Astrocyte (in vitro differentiated cells and primary cell): ENCODE measurements around the gene MCOLN1.

ENCODE experiments used
- CTCF ChIP-seq: IDR thresholded peaks from 2 replicates; pipeline ENCODE4 v1.5.1; 2011; ENCODE audit warnings: low read depth, mild to moderate bottlenecking, inconsistent platforms, low read length, moderate library complexity; ENCODE audit not compliant: insufficient read depth
- EZH2 ChIP-seq: IDR thresholded peaks from 2 replicates; pipeline ENCODE4 v1.6.1; 2012; ENCODE audit warnings: mild to moderate bottlenecking, low read length, inconsistent platforms; ENCODE audit not compliant: insufficient read depth

- TF ChIP-seq CTCF, result no peak
- TF ChIP-seq EZH2, result no peak
These were observed 14.5 kb upstream of the MCOLN1 start for GRCh38 chr19:7507884-7508283.
